Endothelial cell of umbilical vein (primary cell): ENCODE results near the gene ABCB6. TPM values are rescaled to one million over a fixed set of nuclear protein-coding genes. Genes with fewer than 3 reads are reported as not detected.
A peak's percentile ranks its signal among the peaks of the same experiment; 100 is the strongest.

Experiments used
- BruUV-seq: library from RNA; stranded (reverse); fragments of 400-500 nt; replicated peaks from 2 replicates; lab custom pipeline; 2021; lab: Mats Ljungman, UMichigan
- CTCF ChIA-PET: fragments of 300-600, 350-600 bp; sonication (Branson Sonifier 250); formaldehyde crosslinking; loops from one replicate; lab custom pipeline; 2021; ENCODE audit warnings: antibody characterized with exemption, inconsistent platforms; lab: Charles Lee
- POLR2A ChIA-PET: fragments of 300-600, 350-600 bp; sonication (Branson Sonifier 250); formaldehyde crosslinking; loops from one replicate; lab custom pipeline; 2021; ENCODE audit warnings: antibody characterized with exemption, inconsistent platforms; lab: Charles Lee
- DNase-seq: peaks from one replicate; pipeline ENCODE4 v3.0.0-alpha.2; 2011; ENCODE audit warnings: low read depth, low spot score
- FAIRE-seq: peaks from 2 replicates; lab custom pipeline; 2011; peaks lifted over from hg19 to GRCh38; lab: Jason Lieb, UNC
- H2AFZ ChIP-seq: 2 replicates; pipeline ENCODE4 v1.6.0; 2012; ENCODE audit warnings: low read depth, low read length, control low read depth, inconsistent platforms
- H3K27ac ChIP-seq: 2 replicates; pipeline ENCODE4 v1.5.1; 2011; ENCODE audit warnings: low read depth, mild to moderate bottlenecking, control low read depth, low read length, moderate library complexity; ENCODE audit not compliant: insufficient read depth
- H3K27me3 ChIP-seq, 2 experiments: 2 replicates each; pipeline versions ENCODE4 v1.6.0 to v1.6.1; 2011; ENCODE audit warnings: low read length in 2 of 2, mixed read lengths in 1 of 2; ENCODE audit not compliant: control insufficient read depth in 2 of 2, insufficient read depth in 2 of 2
- H3K36me3 ChIP-seq, 2 experiments: 2 replicates in 1 of 2; 3 replicates in 1 of 2; pipeline ENCODE4 v1.5.1; 2011; ENCODE audit warnings: low read length in 2 of 2, mild to moderate bottlenecking in 1 of 2, moderate library complexity in 1 of 2; ENCODE audit not compliant: control insufficient read depth in 2 of 2, insufficient read depth in 2 of 2; ENCODE audit errors: extremely low read depth in 1 of 2
- H3K4me1 ChIP-seq: 3 replicates; pipeline ENCODE4 v1.5.1; 2011; ENCODE audit warnings: mild to moderate bottlenecking, low read length; ENCODE audit not compliant: control insufficient read depth, insufficient read depth; ENCODE audit errors: extremely low read depth
- H3K4me2 ChIP-seq: 2 replicates; pipeline ENCODE4 v1.6.1; 2011; ENCODE audit warnings: low read length, control low read depth, mixed read lengths; ENCODE audit not compliant: insufficient read depth
- H3K4me3 ChIP-seq, 3 experiments: fragments of 200-600 bp in 1 of 3; sonication (generic), shearing (Covaris generic) in 1 of 3; replicated peaks in 1 of 3; 2 replicates each; pipeline ENCODE4 v1.5.1; 2011 to 2016; ENCODE audit warnings: control low read depth in 3 of 3, low read length in 3 of 3, mild to moderate bottlenecking in 2 of 3, inconsistent platforms in 1 of 3, low read depth in 1 of 3, moderate library complexity in 1 of 3; ENCODE audit not compliant: insufficient read depth in 1 of 3
- H3K79me2 ChIP-seq: 2 replicates; pipeline ENCODE4 v1.6.0; 2012; ENCODE audit warnings: low read length, inconsistent platforms; ENCODE audit not compliant: control insufficient read depth, insufficient read depth
- H3K9ac ChIP-seq: replicated peaks from 2 replicates; pipeline ENCODE3; 2011; ENCODE audit warnings: low read length, control low read depth; ENCODE audit not compliant: insufficient read depth; ENCODE audit errors: extremely low read depth
- H3K9me1 ChIP-seq: replicated peaks from 3 replicates; pipeline ENCODE4 v1.6.0; 2011; ENCODE audit warnings: mild to moderate bottlenecking, low read length; ENCODE audit not compliant: control insufficient read depth, insufficient read depth; ENCODE audit errors: extremely low read depth
- H3K9me3 ChIP-seq: replicated peaks from 2 replicates; pipeline ENCODE4 v1.5.1; 2012; ENCODE audit warnings: low read length, inconsistent platforms; ENCODE audit not compliant: control insufficient read depth, insufficient read depth
- H4K20me1 ChIP-seq: replicated peaks from 2 replicates; pipeline ENCODE3; 2011; ENCODE audit warnings: mild to moderate bottlenecking, low read length; ENCODE audit not compliant: control insufficient read depth, insufficient read depth; ENCODE audit errors: extremely low read depth
- EZH2 ChIP-seq: IDR thresholded peaks from 2 replicates; pipeline ENCODE4 v1.6.1; 2012; ENCODE audit warnings: borderline replicate concordance, low read depth, mild to moderate bottlenecking, moderate library complexity, low read length, inconsistent platforms; ENCODE audit not compliant: severe bottlenecking
- FOS ChIP-seq: IDR thresholded peaks from 2 replicates; pipeline ENCODE4 v1.6.1; 2011; ENCODE audit warnings: mild to moderate bottlenecking, low read length, moderate library complexity, borderline replicate concordance; ENCODE audit not compliant: insufficient read depth
- GATA2 ChIP-seq: IDR thresholded peaks from 2 replicates; pipeline ENCODE4 v1.7.0; 2011; ENCODE audit warnings: low read depth, mild to moderate bottlenecking, moderate library complexity, mixed read lengths, low read length; ENCODE audit not compliant: insufficient read length, insufficient read depth
- JUN ChIP-seq: IDR thresholded peaks from 2 replicates; pipeline ENCODE4 v1.6.1; 2011; ENCODE audit warnings: borderline replicate concordance, low read depth; ENCODE audit not compliant: insufficient read length, insufficient read depth
- MYC ChIP-seq: IDR thresholded peaks from one replicate; pipeline ENCODE4 v1.6.1; 2011; ENCODE audit warnings: mild to moderate bottlenecking, low read depth, low read length
- POLR2A ChIP-seq: IDR thresholded peaks from 2 replicates; pipeline ENCODE4 v1.6.1; 2012; ENCODE audit warnings: low read depth, mild to moderate bottlenecking, control low read depth, low read length
- POLR2AphosphoS5 ChIP-seq: IDR thresholded peaks from 2 replicates; pipeline ENCODE4 v1.6.1; 2012; ENCODE audit warnings: low read depth, mild to moderate bottlenecking, control low read depth, low read length, moderate library complexity; ENCODE audit not compliant: insufficient read depth
- dilution Hi-C: fragments of 300-500 bp; cut with MboI; formaldehyde crosslinking; loops from one replicate; pipeline ENCODE4 v1.15.0; 2019; ENCODE audit warnings: low sequenced_read_pairs; ENCODE audit not compliant: extremely low pct_ligation_motif_present
- intact Hi-C: fragments of 100-400 bp; cut with micrococcal nuclease; formaldehyde crosslinking; loops from one replicate; pipeline ENCODE4 v1.10.0; 2022
- polyA plus RNA-seq, 4 experiments: library from polyadenylated mRNA; depleted of rRNA in 3 of 4; stranded (reverse) in 3 of 4; unstranded in 1 of 4; fragments of >200 nt; gene quantifications; 2 replicates each; pipeline versions ENCODE4 v1.2.1 to v1.2.3, GENCODE V29; 2011 to 2012; ENCODE audit warnings: missing spikeins in 1 of 4
- total RNA-seq: library from RNA; stranded (reverse); gene quantifications from 2 replicates; pipeline ENCODE4 v1.2.3, GENCODE V29; 2021
- TF ChIP-seq, protein P1 (sequence below), 2 donors: IDR thresholded peaks; 1 replicate in 1 of 2; 2 replicates in 1 of 2; pipeline ENCODE4 v1.5.1; 2011; ENCODE audit warnings: low read length in 2 of 2, mild to moderate bottlenecking in 2 of 2, moderate library complexity in 2 of 2, control low read depth in 1 of 2, inconsistent platforms in 1 of 2, low read depth in 1 of 2; ENCODE audit not compliant: insufficient read depth in 1 of 2; ENCODE audit errors: extremely low read depth in 1 of 2
- TF ChIP-seq, protein P2 (sequence below): IDR thresholded peaks from 2 replicates; pipeline ENCODE4 v1.6.1; 2011; ENCODE audit not compliant: insufficient read depth, insufficient read length

ABCB6 gene
- total and polyA plus RNA-seq, 2 donors (not counting 3 experiments of a cell fraction or from before 2014, with no cell fraction given), result 25.7 to 32.5 TPM

DNA sequence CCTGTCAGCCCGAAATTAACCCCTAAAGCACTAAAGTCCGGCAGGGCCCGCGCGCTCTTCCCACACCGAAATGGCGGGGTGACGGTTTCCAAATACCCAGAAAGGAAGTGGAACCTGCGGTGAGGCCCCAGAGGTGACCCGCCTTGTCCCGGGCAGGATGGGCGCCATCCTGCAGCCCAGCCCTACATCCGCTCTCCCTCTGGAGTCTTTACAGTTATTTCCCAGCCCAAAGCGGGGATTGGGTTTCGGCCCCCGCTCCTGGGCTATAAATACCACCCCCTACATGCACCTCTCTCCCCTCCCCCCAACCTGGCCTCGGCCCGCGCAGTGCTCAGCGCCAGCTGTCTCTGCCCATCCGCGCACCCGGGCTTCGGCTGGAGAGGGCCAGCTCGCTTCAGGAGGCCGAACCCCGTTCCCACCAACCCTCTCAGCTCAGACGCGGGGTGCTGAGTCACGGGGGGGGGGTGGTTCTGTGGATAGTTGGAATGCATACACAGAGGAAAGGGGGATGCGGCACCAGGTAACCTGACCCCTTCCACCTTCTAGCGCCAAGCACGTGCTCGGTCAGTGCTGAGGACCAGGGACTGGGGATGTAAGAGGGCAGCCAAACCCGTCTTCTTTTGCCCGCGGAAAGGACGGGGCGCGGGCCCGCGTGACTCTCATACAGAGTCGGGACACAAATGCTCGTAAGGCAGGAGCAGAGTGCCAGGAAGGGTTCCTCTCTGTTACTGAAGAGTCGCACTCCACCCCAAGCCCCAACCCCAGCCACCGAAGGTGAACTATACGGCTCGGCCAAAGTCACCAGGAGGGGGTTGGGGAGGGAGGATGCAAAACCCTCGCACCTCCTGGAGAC lies 34.4 kb upstream of the ABCB6 start, which contains the start of gene TUBA4B:
Gene TUBA4B (plus strand): TSS at position 344 of the 853 bp plus-strand sequence. CDS start 165 bp downstream, at position 509.
- no peaks in the 10 kb centered on the region for H3K36me3 ChIP-seq
- peak within 1 kb of the TSS; percentile 78 for H3K4me2 ChIP-seq
- H2AFZ ChIP-seq, result peak within 1 kb of the TSS; percentile 92
- peak; percentile 18 for DNase-seq
- no peaks in the 10 kb centered on the region for H4K20me1 ChIP-seq
- BruUV-seq, result TSS peak; percentile 46
- no peak for TF ChIP-seq POLR2A
- no peak for TF ChIP-seq EZH2
- no peak for TF ChIP-seq MYC
- TF ChIP-seq, protein P1, sequence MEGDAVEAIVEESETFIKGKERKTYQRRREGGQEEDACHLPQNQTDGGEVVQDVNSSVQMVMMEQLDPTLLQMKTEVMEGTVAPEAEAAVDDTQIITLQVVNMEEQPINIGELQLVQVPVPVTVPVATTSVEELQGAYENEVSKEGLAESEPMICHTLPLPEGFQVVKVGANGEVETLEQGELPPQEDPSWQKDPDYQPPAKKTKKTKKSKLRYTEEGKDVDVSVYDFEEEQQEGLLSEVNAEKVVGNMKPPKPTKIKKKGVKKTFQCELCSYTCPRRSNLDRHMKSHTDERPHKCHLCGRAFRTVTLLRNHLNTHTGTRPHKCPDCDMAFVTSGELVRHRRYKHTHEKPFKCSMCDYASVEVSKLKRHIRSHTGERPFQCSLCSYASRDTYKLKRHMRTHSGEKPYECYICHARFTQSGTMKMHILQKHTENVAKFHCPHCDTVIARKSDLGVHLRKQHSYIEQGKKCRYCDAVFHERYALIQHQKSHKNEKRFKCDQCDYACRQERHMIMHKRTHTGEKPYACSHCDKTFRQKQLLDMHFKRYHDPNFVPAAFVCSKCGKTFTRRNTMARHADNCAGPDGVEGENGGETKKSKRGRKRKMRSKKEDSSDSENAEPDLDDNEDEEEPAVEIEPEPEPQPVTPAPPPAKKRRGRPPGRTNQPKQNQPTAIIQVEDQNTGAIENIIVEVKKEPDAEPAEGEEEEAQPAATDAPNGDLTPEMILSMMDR (IDR thresholded peaks at IDR 0.05; ENCODE audit: extremely low read depth in 1 of 2, insufficient read depth in 1 of 2, low read depth in 1 of 2, low read length in 2 of 2), result no peak
- no peak for TF ChIP-seq JUN
- no peak for TF ChIP-seq POLR2AphosphoS5
- TF ChIP-seq GATA2, result no peak
- no peak for TF ChIP-seq FOS
- TF ChIP-seq, protein P2, sequence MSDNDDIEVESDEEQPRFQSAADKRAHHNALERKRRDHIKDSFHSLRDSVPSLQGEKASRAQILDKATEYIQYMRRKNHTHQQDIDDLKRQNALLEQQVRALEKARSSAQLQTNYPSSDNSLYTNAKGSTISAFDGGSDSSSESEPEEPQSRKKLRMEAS, result no peak
- H3K27me3 ChIP-seq, result peaks cover 15 to 16% of the 10 kb centered on the region in 2 experiments
- no peaks in the 10 kb centered on the region for H3K9me3 ChIP-seq
- H3K4me3 ChIP-seq, result peak within 1 kb of the TSS; percentile 32 to 53 (median 34)
- no peak for FAIRE-seq
- H3K27ac ChIP-seq, result no peak within 1 kb of the TSS
- peaks cover 39% of the 10 kb centered on the region for H3K4me1 ChIP-seq
- peak within 1 kb of the TSS; percentile 21 for H3K9ac ChIP-seq
- intact Hi-C loops, result loop anchor here (1.0 to 2.0 kb wide), 3 partner anchors 26 to 42 kb away; partner anchors contain the start of genes ABCB6 and DNAJB2
- no peaks in the 10 kb centered on the region for H3K9me1 ChIP-seq
- POLR2A ChIA-PET, result interaction anchor here (1.3 kb wide), 1 partner anchor 8 kb away, joined by 5 read pairs; the partner anchor contains the start of genes GLB1L and STK16
- H3K79me2 ChIP-seq, result no peaks in the 10 kb centered on the region
- CTCF ChIA-PET, result interaction anchor here (1.0 to 2.5 kb wide), 2 partner anchors 21 to 42 kb away, joined by 3 to 14 read pairs; no protein-coding TSS in a partner anchor
- dilution Hi-C loops, result no loop called here
